ENCODE measurements around the gene UACA. TPM values are rescaled to one million over a fixed set of nuclear protein-coding genes. Genes with fewer than 3 reads are reported as not detected.

Gene UACA
- polyA plus RNA-seq, 1 of the 3 experiments (the other 2 are of a cell fraction): 35.9 TPM

GRCh38 chr15:70701891-70702568, 61.3 kb downstream of the UACA start:
- Histone ChIP-seq H2AFZ (ENCODE audit: low read depth) (no peak overlapping the region), H3K9me2 (no peaks in the 10 kb centered on the region), H3K36me3 (replicated peaks in 1 of 2; ENCODE audit: control insufficient read depth in 1 of 2, insufficient read depth in 2 of 2, low read length in 1 of 2) (peaks cover under 1 to 22% of the 10 kb centered on the region in 2 experiments), H3K27me3 (ENCODE audit: insufficient read depth) (no peaks in the 10 kb centered on the region), H4K20me1 (ENCODE audit: insufficient read depth) (peaks cover 25% of the 10 kb centered on the region; the same call in 1 of the 2 replicates), H3K4me3 (ENCODE audit: low read depth in 2 of 2, low read length in 1 of 2) (peak overlapping the region; percentile 39 to 61; a peak in 3 of 4 replicates), H3K4me1 (ENCODE audit: control insufficient read depth in 1 of 2, insufficient read depth in 2 of 2, low read depth in 1 of 2, low read length in 1 of 2) (peaks cover 9 to 45% of the 10 kb centered on the region in 2 experiments), H3K27ac (ENCODE audit: low read depth in 2 of 2, low read length in 1 of 2) (peak overlapping the region; percentile 79 to 91), H3K9ac (peak overlapping the region; percentile 67; the same call in 1 of the 2 replicates), H3K79me2 (ENCODE audit: insufficient read depth) (peaks cover 100% of the 10 kb centered on the region), H3K9me3 (no peaks in the 10 kb centered on the region), H3K4me2 (peak overlapping the region; percentile 73), H3F3A (replicated peaks; ENCODE audit: insufficient read depth) (peaks cover 60% of the 10 kb centered on the region)
- WGBS (ENCODE audit: low lambda C conversion rate): 35% methylated on average over 9 of the region's 9 CpGs
- CTCF ChIA-PET: interaction anchor here (1.2 kb wide), 1 partner anchor 21 kb away, joined by 11 read pairs; no protein-coding TSS in a partner anchor
- peak; percentile 59 for TF ChIP-seq JUND (IDR thresholded peaks at IDR 0.05)
- peak; percentile 33; the same call in 1 of the 2 replicates for TF ChIP-seq FOSL2 (IDR thresholded peaks at IDR 0.05; ENCODE audit: borderline replicate concordance, low read depth)
- TF ChIP-seq EZH2phosphoT487 (IDR thresholded peaks at IDR 0.05; ENCODE audit: borderline replicate concordance, low read depth): no peak
- TF ChIP-seq PBX3 (IDR thresholded peaks at IDR 0.05): peak; percentile 86
- TF ChIP-seq NFIC (IDR thresholded peaks at IDR 0.05; ENCODE audit: borderline replicate concordance): no peak; the same call in 1 of the 2 replicates
- no peak for TF ChIP-seq IRF3 (IDR thresholded peaks at IDR 0.05; ENCODE audit: low read depth, low read length)
- peak; percentile 74 for TF ChIP-seq SIN3A (IDR thresholded peaks at IDR 0.05; ENCODE audit: borderline replicate concordance, low read depth, low read length)
- no peak for TF ChIP-seq MEF2A (IDR thresholded peaks at IDR 0.05; ENCODE audit: borderline replicate concordance, low read depth)
- TF ChIP-seq FOXM1 (IDR thresholded peaks at IDR 0.05; ENCODE audit: low read depth): no peak
- peak; percentile 67 for TF ChIP-seq MAX (IDR thresholded peaks at IDR 0.05; ENCODE audit: low read depth)
- peak; percentile 33; the same call in 1 of the 2 replicates for TF ChIP-seq TEAD4 (IDR thresholded peaks at IDR 0.05; ENCODE audit: borderline replicate concordance, insufficient read depth)
- POLR2A ChIA-PET: no interaction called here
- no peak for DNase-seq

- Histone ChIP-seq H3K9me3 (no peaks in the 10 kb centered on the region), H3F3A (replicated peaks; ENCODE audit: insufficient read depth) (peaks cover 52% of the 10 kb centered on the region), H3K27ac (ENCODE audit: low read depth in 2 of 2, low read length in 1 of 2) (peak overlapping the region; percentile 79 to 91), H3K36me3 (replicated peaks in 1 of 2; ENCODE audit: control insufficient read depth in 1 of 2, insufficient read depth in 2 of 2, low read length in 1 of 2) (peaks cover 9 to 23% of the 10 kb centered on the region in 2 experiments), H3K9me2 (no peaks in the 10 kb centered on the region), H3K4me2 (peak overlapping the region; percentile 73), H3K4me3 (ENCODE audit: low read depth in 2 of 2, low read length in 1 of 2) (peak overlapping the region; percentile 39 to 61; a peak in 3 of 4 replicates), H3K4me1 (ENCODE audit: control insufficient read depth in 1 of 2, insufficient read depth in 2 of 2, low read depth in 1 of 2, low read length in 1 of 2) (peaks cover 9 to 46% of the 10 kb centered on the region in 2 experiments), H3K27me3 (ENCODE audit: insufficient read depth) (no peaks in the 10 kb centered on the region), H3K9ac (peak overlapping the region; percentile 67; the same call in 1 of the 2 replicates), H4K20me1 (ENCODE audit: insufficient read depth) (peaks cover 16% of the 10 kb centered on the region; the same call in 1 of the 2 replicates), H2AFZ (ENCODE audit: low read depth) (no peak overlapping the region), H3K79me2 (ENCODE audit: insufficient read depth) (peaks cover 100% of the 10 kb centered on the region)
- POLR2A ChIA-PET: no interaction called here
- CTCF ChIA-PET: interaction anchor here (1.0 to 1.2 kb wide), 2 partner anchors 21 kb away, joined by 4 to 11 read pairs; no protein-coding TSS in a partner anchor
- 50% methylated on average over 2 of the region's 2 CpGs for WGBS (ENCODE audit: low lambda C conversion rate)
- no peak for DNase-seq
- TF ChIP-seq RXRA (IDR thresholded peaks at IDR 0.05; ENCODE audit: borderline replicate concordance, low read depth) (no peak), TAF1 (IDR thresholded peaks at IDR 0.05; ENCODE audit: borderline replicate concordance, low read depth, low read length) (no peak), IRF3 (IDR thresholded peaks at IDR 0.05; ENCODE audit: low read depth, low read length) (no peak), POLR2AphosphoS5 (IDR thresholded peaks at IDR 0.05; ENCODE audit: low read depth, low read length) (no peak), REST (IDR thresholded peaks at IDR 0.05; ENCODE audit: low read depth, low read length) (no peak), FOXM1 (IDR thresholded peaks at IDR 0.05; ENCODE audit: low read depth) (no peak), NFIC (IDR thresholded peaks at IDR 0.05; ENCODE audit: borderline replicate concordance) (no peak), RCOR1 (IDR thresholded peaks at IDR 0.05; ENCODE audit: low read length) (no peak), MXI1 (IDR thresholded peaks at IDR 0.05; ENCODE audit: low read depth, low read length) (no peak)
Measured at GRCh38 chr15:70701171-70701570, 62.2 kb downstream of the UACA start.

Measured in SK-N-SH (cell line).